ENCODE measurements around the gene A1BG.

Gene A1BG

GRCh38 chr19:58346961-58347929, 6.0 kb downstream of the A1BG start:
- no peaks in the 10 kb centered on the region for H4K20me1 ChIP-seq (ENCODE audit: low read depth, low read length)
- no peaks in the 10 kb centered on the region for H3K9me3 ChIP-seq (ENCODE audit: insufficient read depth, low read length)
- peak overlapping the region; percentile 87 for H2AFZ ChIP-seq (ENCODE audit: low read depth, low read length, severe bottlenecking)
- H3K79me2 ChIP-seq (ENCODE audit: insufficient read depth, low read length) = no peaks in the 10 kb centered on the region
- no peaks in the 10 kb centered on the region for H3F3A ChIP-seq (ENCODE audit: insufficient read depth)
- H3K27ac ChIP-seq (ENCODE audit: low read depth, low read length) = no peak overlapping the region
- H3K9me2 ChIP-seq (replicated peaks; ENCODE audit: insufficient read depth, low read length) = no peaks in the 10 kb centered on the region
- no peaks in the 10 kb centered on the region for H3K36me3 ChIP-seq (ENCODE audit: low read length)
- H3K9ac ChIP-seq (ENCODE audit: low read length) = peak overlapping the region; percentile 70
- H3K4me2 ChIP-seq (ENCODE audit: low read depth, low read length, poor library complexity, severe bottlenecking) = peak overlapping the region; percentile 83
- peak overlapping the region; percentile 96 for H3K4me3 ChIP-seq (ENCODE audit: insufficient read depth, low read length, poor library complexity, severe bottlenecking)
- TF ChIP-seq CTCF (IDR thresholded peaks at IDR 0.05; ENCODE audit: insufficient read depth, low read length, poor library complexity, severe bottlenecking) = no peak
- no peak for TF ChIP-seq EZH2phosphoT487 (conservative IDR thresholded peaks at IDR 0.05; ENCODE audit: low read length)
- no peaks in the 10 kb centered on the region for H3K27me3 ChIP-seq (ENCODE audit: low read length)

DNA sequence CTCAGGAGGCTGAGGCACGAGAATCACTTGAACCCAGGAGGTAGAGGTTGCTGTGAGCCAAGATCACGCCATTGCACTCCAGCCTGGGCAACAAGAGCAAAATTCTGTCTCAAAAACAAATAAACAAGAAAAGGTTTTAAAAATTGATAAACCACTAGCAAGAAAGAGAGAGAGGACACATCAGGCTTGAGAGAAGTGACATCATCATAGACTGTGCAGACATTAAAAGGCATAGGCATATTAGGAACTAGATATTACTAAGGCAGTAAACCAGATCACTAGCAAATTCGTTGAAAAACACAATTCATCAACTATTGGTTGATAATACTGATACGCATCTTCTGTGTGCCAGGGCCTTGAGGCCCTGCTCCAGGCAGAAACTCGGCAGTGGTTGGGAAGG, 7.7 kb downstream of the A1BG start:
- Histone ChIP-seq H2AFZ (ENCODE audit: low read depth, low read length, severe bottlenecking) (no peak overlapping the region), H3K9me3 (ENCODE audit: insufficient read depth, low read length) (no peaks in the 10 kb centered on the region), H3K27ac (ENCODE audit: low read depth, low read length) (no peak overlapping the region), H3K4me3 (ENCODE audit: insufficient read depth, low read length, poor library complexity, severe bottlenecking) (no peak overlapping the region), H3K4me2 (ENCODE audit: low read depth, low read length, poor library complexity, severe bottlenecking) (no peak overlapping the region), H3K79me2 (ENCODE audit: insufficient read depth, low read length) (no peaks in the 10 kb centered on the region), H4K20me1 (ENCODE audit: low read depth, low read length) (no peaks in the 10 kb centered on the region), H3K36me3 (ENCODE audit: low read length) (no peaks in the 10 kb centered on the region), H3F3A (ENCODE audit: insufficient read depth) (no peaks in the 10 kb centered on the region), H3K9ac (ENCODE audit: low read length) (no peak overlapping the region), H3K9me2 (replicated peaks; ENCODE audit: insufficient read depth, low read length) (no peaks in the 10 kb centered on the region), H3K27me3 (ENCODE audit: low read length) (no peaks in the 10 kb centered on the region)
- TF ChIP-seq EZH2phosphoT487 (conservative IDR thresholded peaks at IDR 0.05; ENCODE audit: low read length) (no peak), CTCF (IDR thresholded peaks at IDR 0.05; ENCODE audit: insufficient read depth, low read length, poor library complexity, severe bottlenecking) (no peak)

DNA sequence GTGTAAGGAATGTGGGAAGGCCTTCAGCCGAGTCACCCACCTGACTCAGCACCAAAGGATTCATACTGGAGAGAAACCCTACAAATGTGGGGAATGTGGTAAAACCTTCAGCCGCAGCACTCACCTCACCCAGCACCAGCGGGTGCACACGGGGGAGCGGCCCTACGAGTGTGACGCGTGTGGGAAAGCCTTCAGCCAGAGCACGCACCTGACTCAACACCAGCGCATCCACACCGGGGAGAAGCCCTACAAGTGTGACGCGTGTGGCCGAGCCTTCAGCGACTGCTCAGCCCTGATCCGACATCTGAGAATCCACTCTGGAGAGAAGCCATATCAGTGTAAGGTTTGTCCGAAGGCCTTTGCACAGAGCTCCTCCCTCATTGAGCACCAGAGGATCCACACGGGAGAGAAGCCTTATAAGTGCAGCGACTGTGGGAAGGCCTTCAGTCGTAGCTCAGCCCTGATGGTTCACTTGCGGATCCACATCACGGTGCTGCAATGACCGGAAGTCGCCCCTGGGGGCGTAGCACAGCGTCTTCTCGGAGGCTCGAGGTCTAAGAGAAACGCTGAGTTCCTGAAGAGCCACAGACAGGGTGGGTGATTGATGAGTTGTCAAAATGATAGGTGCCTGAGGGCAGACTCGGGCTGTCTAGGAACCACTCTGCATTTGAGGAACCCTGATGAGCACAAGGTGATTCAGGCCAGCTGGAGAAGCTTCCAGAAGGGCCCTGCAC, 14.3 kb downstream of the A1BG start:
- no peak overlapping the region for H3K4me2 ChIP-seq (ENCODE audit: low read depth, low read length, poor library complexity, severe bottlenecking)

More for the DNA sequence above, 14.3 kb downstream of the A1BG start:
- H3K27me3 ChIP-seq (ENCODE audit: low read length) = no peaks in the 10 kb centered on the region
- no peak overlapping the region for H3K27ac ChIP-seq (ENCODE audit: low read depth, low read length)
- TF ChIP-seq CTCF (IDR thresholded peaks at IDR 0.05; ENCODE audit: insufficient read depth, low read length, poor library complexity, severe bottlenecking) (no peak), EZH2phosphoT487 (conservative IDR thresholded peaks at IDR 0.05; ENCODE audit: low read length) (no peak)
- H3K9ac ChIP-seq (ENCODE audit: low read length) = no peak overlapping the region
- H3K9me2 ChIP-seq (replicated peaks; ENCODE audit: insufficient read depth, low read length) = no peaks in the 10 kb centered on the region
- no peaks in the 10 kb centered on the region for H3F3A ChIP-seq (ENCODE audit: insufficient read depth)
- H3K36me3 ChIP-seq (ENCODE audit: low read length) = no peaks in the 10 kb centered on the region
- no peak overlapping the region for H2AFZ ChIP-seq (ENCODE audit: low read depth, low read length, severe bottlenecking)
- H4K20me1 ChIP-seq (ENCODE audit: low read depth, low read length) = no peaks in the 10 kb centered on the region
- H3K9me3 ChIP-seq (ENCODE audit: insufficient read depth, low read length) = no peaks in the 10 kb centered on the region
- H3K79me2 ChIP-seq (ENCODE audit: insufficient read depth, low read length) = no peaks in the 10 kb centered on the region
- no peak overlapping the region for H3K4me3 ChIP-seq (ENCODE audit: insufficient read depth, low read length, poor library complexity, severe bottlenecking)

Measured in SU-DHL-6 (cell line).